Omental fat pad (tissue), 4 donors: ENCODE measurements around the gene ANKRD9. TPM values are rescaled to one million over a fixed set of nuclear protein-coding genes. Genes with fewer than 3 reads are reported as not detected.

ENCODE experiments used
- ATAC-seq: fragments of 150-250 bp; one replicate; pipeline ENCODE4 v1.9.1; 2016; ENCODE audit warnings: mild to moderate bottlenecking, moderate library complexity; ENCODE audit not compliant: low FRiP score
- DNase-seq: peaks from one replicate; pipeline ENCODE4 v3.0.0-alpha.2; 2019; ENCODE audit warnings: low spot score
- CTCF ChIP-seq, 3 donors: fragments of 450-650 bp; IDR thresholded peaks; one replicate each; pipeline ENCODE4 v1.5.1; 2016 to 2017; ENCODE audit warnings: antibody characterized with exemption in 3 of 3, mild to moderate bottlenecking in 3 of 3, moderate library complexity in 2 of 3
- total RNA-seq, 4 donors: library from RNA; depleted of rRNA; stranded (reverse); fragments of >200 nt; gene quantifications; one replicate each; pipeline ENCODE4 v1.1.0, GENCODE V29; 2016

The ANKRD9 gene
- total RNA-seq, 4 donors from 2014 or later, result 15.1 to 25.9 (median 23.9) TPM

DNA sequence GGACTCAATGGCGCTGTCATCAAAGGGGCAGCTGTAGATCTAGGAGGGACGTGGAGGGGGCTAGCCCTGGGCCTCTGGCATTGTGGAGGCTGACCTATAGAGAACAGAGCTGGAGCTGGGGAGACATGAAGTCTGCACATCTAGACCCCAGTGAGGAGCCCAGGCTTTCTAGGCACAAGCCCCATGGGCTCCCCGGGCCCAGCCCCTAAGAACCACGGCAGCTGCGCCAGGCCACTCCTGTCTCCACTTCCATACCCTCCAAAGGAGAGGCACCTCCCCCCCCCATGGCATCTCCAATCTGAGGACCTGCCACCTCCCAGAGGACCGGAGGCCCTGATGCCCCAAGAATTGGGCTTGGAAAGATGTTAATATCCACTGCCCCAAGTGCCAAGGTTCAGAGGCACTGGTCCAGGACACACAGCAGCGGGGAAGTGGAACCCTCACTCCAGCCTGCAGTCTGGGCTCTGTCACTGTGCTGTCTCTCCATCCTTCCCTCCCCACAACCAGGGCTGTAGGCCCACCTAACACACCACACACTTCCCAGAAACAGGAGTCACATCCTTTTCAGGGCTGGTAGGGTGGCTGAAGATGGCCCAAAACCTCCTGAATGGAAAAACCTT is 4.5 kb downstream of the ANKRD9 start:
- TF ChIP-seq CTCF (IDR thresholded peaks at IDR 0.05), result no peak
- DNase-seq (no peak), ATAC-seq (no peak)

GRCh38 chr14:102504328-102504999 is 5.1 kb downstream of the ANKRD9 start:
- no peak for ATAC-seq
- no peak for DNase-seq
- TF ChIP-seq CTCF (IDR thresholded peaks at IDR 0.05), result no peak

DNA sequence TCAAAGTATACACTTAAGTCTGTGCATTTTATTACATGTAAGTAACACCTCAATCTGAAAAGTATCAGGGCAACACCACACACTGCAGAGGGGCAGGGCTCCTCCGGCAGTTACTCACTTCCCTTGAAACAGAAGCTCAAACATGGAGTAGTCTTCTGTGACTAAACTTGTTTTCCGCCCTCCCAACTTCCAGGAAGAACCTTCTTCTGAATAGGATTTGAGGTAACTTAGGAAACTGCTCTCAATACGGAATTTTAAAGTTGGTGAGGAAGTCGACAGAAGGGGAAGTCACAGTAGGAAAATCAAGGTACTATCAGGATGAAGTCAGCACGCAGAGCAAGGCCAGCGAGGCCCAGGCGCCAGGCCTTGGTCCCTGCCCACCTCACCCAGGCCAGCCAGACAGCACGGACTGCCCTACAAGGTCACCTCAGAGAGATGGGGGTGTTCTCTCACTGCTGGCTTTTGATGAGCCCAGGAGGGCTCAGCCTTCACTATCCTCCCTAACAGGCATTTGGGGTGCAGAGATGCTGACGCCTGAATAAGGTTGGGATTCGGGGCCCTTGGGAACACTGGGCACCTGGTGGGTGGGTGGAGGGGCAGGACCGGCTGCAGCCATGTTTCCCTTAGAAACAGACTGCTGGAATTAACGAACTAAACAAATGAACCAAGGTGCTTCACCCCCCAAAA is 5.8 kb downstream of the ANKRD9 start:
- ATAC-seq, result no peak
- TF ChIP-seq CTCF (IDR thresholded peaks at IDR 0.05), result no peak
- DNase-seq, result no peak

DNA sequence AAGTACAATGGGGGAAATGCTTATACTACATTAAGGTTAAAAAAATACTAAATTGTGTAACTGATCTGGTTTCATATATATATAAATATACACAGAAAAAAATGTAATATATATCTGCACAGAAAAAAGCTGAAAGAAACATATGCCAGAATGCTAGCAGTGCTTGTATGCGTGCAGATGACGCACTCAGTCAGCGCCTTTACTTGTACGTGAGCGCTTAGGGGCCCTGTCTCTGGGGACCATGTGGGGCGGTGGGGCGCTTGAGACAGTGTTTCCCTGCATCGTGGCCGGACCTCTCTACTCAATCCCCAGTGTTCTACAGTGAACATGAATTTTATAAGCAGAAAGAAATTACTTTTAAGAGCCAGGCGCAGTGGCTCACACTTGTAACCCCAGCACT is 7.0 kb downstream of the ANKRD9 start:
- no peak for DNase-seq
- TF ChIP-seq CTCF (IDR thresholded peaks at IDR 0.05), result no peak
- no peak for ATAC-seq

DNA sequence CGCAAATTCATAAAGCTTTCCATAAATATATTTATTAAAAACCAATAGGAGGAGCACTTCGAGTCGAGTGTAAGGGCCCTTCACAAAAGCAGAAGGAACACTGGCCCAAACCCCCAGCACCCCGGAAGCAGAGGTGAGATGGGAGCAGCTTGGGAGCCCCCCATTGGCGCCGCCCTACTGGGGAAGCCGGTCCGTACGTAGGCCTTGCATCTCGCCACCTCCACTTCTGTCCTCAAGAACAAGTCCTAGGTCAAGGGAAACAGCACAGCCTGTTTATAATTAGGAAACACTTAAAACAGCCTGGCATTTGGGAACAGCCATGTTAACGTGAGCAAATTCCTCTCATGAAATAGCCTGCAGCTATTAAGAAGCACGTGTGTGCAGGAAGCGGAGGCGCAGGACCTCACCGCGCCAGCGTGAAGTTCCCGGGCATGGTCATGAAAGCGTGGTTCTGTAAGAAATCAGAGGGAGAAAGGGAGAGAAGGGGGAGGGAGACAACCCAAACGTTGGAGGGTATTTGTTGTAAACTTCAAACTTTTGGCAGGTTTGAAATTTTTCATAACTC is 7.7 kb downstream of the ANKRD9 start:
- TF ChIP-seq CTCF (IDR thresholded peaks at IDR 0.05), result no peak
- no peak for ATAC-seq

DNA sequence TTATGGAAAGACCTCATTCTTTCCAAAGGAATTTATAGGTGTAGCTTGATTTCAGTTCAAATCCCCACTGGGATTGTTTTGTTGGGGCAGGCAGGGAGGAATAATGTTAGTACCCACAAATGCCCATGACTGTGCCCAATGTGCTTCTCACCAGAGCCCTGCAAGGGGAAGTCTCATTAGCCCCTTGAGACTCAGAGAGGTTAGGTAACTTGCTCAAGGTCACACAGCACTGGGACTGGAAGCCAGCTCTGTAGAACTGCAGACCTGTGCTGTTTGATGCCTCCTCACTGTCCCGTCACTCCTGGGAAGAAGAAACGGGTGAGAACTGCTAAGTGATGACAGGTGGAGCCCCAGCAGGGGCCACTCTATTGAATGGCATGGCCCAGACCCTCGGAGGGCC is 8.9 kb downstream of the ANKRD9 start:
- TF ChIP-seq CTCF (IDR thresholded peaks at IDR 0.05), result no peak
- DNase-seq (no peak), ATAC-seq (no peak)

More for the DNA sequence above, 7.7 kb downstream of the ANKRD9 start:
- no peak for DNase-seq
